Prostate gland (tissue), 2 donors: Measurements from ENCODE around the gene EPHB2.

Experiments
- CTCF ChIP-seq, 4 experiments: fragments of 200-600 bp in 2 of 4; fragments of 450-650 bp in 2 of 4; sonication (generic) in 2 of 4; IDR thresholded peaks; 1 replicate in 3 of 4; 2 replicates in 1 of 4; pipeline ENCODE4 v1.5.1; 2016 to 2019; ENCODE audit warnings: antibody characterized with exemption in 4 of 4, mild to moderate bottlenecking in 2 of 4, moderate library complexity in 2 of 4
- POLR2A ChIP-seq: fragments of 450-650 bp; IDR thresholded peaks from one replicate; pipeline ENCODE4 v1.6.1; 2016; ENCODE audit warnings: antibody characterized with exemption, mild to moderate bottlenecking

- TF ChIP-seq CTCF (IDR thresholded peaks at IDR 0.05) (no peak), POLR2A (no peak)
Observed at GRCh38 chr1:22750685-22751051, 40.0 kb downstream of the EPHB2 start.
